ENCODE results near the gene PPP1R12C.
"Not testable (repeated sequence)": the region's sequence is repeated elsewhere in the genome, so short reads cannot be mapped to it uniquely, and the experiment has no call there.

PPP1R12C gene

DNA sequence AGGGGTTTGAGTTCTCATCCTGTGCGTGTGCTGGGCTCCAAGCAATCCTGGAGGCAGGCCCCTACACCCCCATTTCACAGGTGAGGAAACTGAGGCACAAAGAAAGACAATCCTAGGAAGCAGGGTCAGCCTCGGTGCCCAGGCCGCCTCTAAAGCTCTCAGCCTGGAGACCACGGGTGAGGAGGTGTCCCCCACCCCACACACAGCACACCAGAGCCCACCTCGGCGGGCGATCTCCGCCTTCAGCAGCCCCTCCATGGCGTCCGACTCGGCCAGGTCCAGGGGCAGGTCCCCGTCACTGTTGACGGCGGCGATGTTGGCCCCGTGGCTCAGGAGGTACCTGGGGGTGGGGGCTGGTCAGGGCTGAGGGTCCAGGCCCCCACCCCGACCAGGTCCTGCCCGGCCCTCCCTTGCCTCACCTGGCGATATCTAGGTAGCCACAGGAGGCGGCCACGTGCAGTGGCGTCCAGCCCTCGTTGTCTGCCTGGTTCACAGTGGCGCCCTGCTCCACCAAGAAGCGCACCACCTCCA is 5.1 kb downstream of the PPP1R12C start:
- DNase-seq (ENCODE audit: low read depth in 2 of 2) = no peak

DNA sequence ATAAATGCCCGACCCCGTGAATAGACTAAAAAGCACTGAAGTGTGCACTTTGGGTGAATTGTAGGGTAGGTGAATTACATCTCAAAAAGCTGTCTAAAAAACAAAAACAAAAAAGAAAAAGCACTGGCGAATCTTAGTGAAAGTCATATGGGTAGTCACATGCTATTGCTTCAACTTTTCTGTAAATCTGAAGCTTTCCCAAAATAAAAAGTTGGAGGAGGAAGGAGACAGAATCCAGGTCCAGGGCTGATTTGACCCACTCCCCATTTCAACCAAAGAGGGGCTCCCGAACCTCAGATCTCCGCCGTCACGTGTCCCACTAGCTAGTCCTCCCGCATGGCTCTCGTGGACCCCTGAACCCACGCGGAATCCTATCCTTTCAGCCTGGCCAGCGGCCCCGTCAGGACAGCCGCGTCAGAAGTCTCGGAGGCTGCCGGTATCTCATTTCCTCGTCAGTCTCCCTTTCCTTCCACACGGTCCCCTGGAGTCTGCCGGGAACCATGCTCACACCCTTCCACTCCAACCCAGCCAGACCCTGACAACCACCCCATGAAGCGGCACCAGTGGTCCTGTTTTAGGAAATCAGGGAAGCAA is 6.1 kb downstream of the PPP1R12C start:
- DNase-seq (ENCODE audit: low read depth in 2 of 2) = no peak

DNA sequence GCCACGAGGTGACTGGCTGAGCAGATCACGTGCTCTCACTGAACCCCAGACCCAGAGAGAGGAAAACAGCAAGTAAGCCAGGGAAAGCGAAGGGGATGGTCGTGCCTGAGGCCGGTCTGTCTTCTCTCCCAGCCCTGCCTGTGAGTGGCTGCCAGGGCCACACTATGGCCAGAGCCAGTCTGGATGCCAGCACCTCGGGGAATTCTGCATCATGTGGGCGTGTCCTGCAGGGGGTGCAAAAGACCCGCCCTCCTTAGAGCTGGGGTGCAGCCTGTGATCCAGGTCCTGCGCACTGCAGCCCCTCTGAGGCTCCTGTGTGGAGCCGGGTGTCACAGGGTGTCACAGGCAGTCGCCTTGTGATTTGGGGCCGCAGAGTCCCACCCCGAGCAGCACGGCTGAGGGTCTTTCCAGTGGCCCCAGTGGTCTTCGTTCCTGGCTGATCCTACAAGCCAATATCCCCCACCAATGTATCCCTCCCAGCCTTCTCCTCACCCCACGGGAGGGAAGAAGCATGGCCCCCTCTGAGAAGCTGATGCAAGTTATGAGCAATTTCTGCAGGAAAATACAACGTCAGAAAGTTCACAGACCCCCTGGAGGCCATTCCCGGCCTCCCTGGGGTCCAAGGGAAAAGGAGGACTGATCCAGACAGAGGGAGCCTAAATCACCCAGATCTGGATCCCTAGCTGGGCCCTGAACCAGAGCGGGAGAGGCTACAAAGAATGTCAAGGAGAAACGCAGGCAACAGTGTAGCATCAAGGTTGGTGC is 7.7 kb downstream of the PPP1R12C start:
- DNase-seq (ENCODE audit: low read depth in 2 of 2) = no peak

DNA sequence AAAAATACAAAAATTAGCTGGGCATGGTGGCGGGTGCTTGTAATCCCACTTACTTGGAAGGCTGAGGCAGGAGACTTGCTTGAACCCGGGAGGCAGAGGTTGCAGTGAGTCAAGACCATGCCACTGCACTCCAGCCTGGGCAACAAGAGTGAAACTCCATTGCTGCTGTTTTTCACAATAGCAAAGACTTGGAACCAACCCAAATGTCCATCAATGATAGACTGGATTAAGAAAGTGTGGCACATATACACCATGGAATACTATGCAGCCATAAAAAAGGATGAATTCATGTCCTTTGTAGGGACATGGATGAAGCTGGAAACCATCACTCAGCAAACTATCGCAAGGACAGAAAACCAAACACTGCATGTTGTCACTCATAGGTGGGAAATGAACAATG is 10.2 kb downstream of the PPP1R12C start:
- not testable (repeated sequence) for DNase-seq (ENCODE audit: low read depth in 2 of 2)

DNA sequence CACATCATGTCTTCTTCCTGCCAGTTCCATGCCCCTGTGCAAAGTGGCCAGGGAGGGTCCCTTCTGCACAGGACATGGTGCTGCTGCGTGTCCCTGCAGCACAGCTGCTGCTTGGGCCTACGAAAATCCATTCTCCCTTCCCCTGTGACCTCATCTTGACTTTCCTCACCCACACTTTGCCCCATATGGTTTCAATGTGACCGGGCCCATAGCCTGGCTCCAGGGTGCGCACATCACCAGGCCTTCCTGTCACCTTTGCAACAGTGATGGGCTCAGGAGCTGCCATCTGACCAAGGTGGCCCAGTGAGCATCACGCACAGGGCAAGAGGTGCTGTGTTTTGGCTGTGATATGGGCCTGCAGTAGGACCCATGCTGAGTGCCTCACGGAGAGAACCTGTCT is 10.8 kb downstream of the PPP1R12C start:
- DNase-seq (ENCODE audit: low read depth in 2 of 2) = no peak

DNA sequence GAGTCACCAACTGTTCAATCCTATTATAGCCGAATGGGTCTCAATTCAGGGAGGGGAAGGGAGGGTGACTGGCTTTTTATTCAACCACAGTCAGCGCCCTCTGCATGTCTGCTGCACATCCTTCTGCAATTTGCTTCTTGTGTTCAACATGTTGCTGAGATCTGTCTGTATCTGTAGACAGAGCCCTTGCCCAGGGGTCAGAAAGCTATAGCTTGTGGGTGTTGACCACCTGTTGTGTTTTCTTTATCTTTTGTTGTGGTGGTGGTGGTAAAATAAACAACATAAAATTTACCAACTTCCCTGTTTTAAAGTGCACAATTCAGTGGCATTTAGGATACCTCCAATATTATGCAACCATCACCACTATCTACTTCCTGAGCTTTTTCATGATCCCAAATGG is 12.2 kb downstream of the PPP1R12C start:
- DNase-seq (ENCODE audit: low read depth in 2 of 2) = no peak

DNA sequence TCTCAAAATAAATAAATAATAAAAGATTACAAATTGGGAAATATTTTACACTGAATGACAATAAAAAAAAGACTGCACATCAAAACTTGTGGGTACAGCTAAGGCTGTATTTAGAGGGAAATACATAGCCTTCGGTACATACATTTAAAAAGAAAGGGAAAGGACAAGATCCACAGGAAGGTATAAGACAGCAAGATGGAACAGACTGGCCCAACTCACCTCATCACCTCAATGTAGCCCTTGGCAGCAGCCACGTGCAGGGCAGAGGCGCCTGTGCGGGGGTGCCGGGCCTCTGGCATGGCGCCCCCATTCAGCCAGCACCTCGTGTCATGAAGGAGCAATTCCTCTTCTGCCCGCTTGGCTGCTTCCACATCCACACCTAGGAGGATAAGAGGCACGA is 14.2 kb downstream of the PPP1R12C start:
- no peak for DNase-seq (ENCODE audit: low read depth in 2 of 2)

DNA sequence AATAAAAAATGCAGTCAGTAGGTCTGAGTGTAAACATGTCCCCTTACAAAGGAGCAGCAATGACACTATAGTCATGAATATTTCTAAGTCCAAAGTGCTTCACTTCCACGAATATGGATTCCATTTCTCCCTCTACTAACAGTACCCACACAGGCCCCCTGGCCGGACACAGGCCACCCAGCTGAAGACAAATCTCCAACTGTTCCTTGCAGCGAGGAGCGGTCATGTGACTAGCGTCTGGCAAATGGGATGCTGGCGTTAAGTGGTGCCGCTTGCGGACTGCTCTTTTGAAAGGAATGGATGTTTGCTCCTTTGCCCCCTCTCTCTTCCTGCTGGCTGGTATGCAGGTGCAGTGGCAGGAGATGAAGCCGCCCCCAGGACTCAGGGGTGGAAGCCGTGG is 16.2 kb downstream of the PPP1R12C start:
- DNase-seq (ENCODE audit: low read depth in 2 of 2) = no peak

DNA sequence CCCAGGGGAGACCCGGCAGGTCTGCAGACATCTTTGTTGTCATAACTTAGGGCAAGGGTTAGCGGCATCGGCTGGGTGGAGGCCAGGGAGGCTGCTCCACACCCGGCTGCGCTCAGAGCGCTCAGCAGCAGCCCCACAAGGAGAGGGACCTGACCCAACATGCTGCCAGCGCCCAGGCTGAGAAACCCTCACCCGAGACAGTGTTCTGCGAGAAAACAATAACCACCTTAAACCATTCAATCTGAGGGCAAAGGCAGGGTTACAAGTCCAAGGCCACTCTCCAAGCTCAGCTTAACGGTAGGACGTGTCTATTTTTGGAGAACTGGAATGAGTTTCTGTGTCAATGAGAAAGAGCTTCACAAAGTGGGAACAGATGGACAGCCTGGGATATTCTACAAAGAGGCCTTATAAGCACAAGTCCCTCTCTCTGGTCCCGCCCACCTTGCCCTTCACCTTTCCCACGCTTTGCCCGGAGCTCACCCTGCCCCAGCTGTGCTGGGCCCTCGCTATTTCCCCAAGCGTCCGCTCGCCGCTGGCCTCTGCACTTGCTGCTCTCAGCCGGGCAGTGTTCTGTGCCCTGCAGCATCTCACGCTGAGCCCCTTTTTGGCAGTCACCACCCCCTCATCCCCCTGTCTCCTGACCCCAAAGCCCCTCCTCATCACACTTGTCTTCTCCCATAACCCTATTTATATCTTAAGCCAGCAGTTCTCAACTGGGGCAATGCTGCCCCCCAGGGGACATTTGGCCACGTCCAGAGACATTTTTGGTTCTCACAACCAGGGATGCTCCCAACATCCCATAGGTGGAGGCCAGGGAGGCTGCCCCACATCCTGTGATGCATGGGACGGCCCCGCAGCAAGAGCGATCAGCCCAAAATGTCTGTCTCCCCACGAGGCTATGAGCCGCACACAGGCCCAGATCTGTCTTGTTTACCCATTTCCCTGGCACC is 17.6 kb downstream of the PPP1R12C start:
- no peak for DNase-seq (ENCODE audit: low read depth in 2 of 2)

DNA sequence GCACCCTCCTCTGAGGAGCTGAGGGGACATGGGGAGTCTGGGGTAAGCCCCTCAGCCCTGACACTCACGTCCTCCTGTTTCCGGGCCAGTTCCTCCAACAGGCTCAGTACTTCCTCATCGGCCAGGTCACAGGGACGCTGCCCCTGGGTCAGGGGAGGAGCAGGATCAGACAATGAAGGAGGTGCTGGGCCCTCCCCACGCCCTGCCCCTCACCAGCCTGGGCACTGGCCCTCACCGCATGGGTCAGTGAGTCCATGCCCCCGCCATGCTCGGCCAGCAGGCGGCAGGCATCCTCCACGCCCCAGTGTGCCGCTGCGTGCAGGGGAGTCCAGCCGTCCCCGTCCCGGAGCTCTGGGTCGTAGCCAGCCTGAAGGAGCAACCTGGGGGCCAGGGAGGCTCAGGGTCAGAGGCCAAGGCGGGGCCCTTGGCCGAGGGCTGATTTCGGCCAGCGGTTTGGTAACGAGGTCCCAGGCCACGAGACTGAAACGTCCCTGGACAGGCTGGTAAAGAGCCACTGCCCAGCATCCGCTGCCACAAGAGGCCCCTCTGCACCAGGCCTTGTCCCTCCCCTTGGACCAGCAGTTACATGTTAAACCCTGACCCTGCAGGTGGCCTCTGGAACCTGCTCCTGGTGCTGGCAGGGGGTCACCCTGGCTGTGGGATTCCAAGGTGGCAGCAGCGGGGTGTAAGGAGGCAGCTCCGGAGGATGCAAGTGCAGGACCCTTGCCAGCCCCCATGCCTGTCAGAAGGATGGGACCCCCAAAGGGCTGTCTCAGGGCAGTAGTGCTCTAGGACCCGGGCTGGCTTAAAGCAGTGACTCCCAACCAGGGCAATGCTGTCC is 18.5 kb downstream of the PPP1R12C start:
- no peak for DNase-seq (ENCODE audit: low read depth in 2 of 2)

DNA sequence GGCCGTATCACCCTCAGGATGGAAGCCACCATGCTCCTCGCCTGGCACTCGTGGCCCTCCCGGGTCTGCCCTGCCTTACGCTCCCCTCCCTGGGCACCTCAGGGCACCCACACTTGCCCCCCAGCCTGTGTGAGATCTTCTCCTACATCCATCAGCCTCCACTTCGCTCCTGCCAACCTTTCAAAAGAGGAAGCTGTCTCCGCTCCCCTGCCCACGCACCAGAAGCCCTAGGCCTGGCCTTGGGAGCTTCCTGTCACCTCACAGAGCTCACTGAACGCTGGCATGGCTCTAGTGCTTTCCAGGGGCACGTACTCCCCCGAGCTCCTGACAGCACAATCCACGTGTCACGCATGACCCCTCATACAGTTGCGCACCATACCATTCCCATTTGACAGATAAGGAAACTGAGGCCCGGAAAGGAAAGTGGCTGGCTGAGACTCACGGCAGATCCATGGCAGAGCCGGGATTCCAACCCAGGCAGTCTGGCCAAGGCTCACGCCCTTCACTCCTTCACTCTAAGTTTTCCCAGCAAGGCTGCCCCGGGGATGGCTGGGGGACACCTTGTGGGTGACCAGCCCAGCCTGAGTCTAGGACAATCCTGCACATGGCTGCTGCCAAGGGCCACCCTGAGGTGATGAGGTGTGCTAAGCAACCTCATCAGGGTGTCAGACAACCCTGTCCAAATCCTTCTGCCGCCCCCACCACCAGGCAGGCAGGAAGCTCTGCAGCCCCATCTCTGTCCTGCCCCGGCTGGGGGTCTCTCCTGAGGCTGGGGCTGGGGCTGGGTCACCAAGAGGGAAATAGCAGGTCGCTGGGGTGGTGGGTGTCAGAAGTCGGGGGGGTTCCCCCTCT is 19.3 kb downstream of the PPP1R12C start:
- DNase-seq (ENCODE audit: low read depth in 2 of 2) = no peak

DNA sequence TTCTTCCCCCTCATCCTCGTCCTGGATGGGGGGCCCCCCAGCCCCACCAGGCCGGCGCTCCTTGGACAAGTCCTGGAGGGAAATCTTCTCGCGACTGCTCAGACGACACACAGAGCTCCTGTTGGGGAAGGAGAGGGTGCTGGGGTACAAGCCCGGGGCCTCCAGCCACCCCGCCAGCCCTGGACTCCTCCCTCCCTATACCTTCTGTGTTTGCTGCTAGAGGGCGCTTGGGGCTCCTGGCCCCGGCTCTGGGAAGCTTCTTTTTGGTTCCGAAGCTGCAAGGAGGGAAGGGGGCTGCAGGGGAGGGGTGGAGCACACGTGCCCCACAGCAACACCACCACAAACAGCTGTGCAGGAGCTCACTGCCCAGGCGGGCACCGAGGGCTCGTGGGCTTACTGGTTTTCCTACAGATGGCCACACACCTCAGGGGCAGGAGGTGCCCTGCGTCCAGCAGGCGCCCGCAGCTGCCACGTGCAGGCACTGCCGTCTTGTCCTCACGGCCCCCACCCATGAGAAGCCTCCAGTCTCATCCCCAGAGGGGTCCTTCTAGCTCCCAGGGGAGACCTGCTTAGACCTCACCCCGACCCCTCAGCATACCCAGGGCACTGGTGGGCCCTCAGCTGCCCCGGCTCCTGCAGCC is 21.3 kb downstream of the PPP1R12C start:
- no peak for DNase-seq (ENCODE audit: low read depth in 2 of 2)

DNA sequence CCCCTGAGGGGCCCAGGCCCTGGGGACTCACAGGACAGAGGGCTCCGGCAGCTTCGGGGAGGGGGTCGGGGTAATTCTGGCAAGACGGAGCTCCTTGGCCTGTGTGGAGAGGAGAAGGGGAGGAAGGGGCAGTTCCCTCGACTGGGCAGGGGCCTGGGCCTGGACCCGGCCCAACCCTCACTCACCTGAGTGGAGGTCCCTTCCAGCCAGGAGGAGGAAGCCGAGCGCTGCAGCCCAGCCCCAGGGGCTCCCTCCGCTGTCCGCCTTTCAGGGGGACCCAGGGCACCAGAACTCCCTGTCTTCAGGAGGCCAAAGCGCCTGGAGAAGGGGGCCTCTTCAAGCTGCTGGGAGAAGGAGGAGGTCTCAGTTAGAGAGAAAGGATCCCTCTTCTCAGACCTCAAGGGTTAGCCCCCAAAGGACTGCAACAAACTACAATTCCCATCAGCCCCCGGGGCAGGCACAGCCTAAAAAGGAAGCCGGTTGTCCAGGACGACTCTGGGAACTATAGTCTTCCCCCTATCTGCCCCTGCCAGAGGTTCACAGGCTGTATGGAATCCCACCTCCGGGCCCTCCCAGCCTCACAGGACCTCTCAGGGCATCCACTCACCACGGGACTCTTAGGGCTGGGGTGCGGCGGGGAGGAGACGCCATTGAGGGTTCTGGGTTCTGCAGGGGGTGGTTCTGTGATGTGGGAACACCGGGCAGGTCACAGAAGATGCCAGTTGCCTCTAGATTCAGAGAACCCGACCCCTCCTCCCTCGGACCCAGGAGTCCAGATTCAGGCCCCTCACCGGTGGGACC is 22.0 kb downstream of the PPP1R12C start:
- DNase-seq (ENCODE audit: low read depth in 2 of 2) = no peak

DNA sequence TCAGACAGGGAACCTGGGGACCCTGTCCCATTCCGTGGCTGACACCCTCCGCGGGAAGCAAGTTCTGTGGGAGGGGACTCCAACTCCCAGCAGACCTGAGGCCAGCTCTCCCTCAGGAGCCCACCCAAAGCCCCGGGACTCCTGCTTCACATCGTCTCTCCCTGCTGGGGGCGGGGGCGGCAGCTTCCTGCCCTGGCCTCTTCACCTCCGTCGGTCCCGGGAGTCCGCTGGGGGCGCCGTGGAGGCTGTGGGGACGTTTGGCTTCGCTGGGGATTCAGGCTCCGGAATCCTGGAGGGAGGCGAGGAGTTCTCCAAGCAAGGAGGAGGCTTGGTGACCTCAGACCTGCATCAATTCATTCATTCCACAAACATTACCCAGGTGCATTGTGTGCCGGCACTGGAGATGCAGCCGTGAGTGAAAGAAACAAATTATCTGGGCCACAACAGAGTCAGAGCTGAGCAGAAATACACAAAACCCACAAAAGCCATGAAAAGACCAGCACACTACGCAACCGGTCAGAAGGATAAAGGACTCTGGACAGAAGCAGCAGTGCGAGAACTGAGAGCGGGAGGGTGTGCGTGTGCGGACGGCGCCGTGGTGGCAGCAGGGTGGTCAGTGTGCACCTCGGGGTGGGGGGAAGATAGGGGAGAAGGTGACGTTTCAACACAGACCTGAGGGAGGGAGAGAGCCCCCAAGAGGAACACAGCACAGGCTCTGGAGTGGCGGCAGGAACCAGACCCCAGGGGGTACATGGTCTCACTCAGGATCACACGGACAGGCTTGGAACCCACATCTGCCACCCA is 22.8 kb downstream of the PPP1R12C start:
- DNase-seq (ENCODE audit: low read depth in 2 of 2) = no peak

DNA sequence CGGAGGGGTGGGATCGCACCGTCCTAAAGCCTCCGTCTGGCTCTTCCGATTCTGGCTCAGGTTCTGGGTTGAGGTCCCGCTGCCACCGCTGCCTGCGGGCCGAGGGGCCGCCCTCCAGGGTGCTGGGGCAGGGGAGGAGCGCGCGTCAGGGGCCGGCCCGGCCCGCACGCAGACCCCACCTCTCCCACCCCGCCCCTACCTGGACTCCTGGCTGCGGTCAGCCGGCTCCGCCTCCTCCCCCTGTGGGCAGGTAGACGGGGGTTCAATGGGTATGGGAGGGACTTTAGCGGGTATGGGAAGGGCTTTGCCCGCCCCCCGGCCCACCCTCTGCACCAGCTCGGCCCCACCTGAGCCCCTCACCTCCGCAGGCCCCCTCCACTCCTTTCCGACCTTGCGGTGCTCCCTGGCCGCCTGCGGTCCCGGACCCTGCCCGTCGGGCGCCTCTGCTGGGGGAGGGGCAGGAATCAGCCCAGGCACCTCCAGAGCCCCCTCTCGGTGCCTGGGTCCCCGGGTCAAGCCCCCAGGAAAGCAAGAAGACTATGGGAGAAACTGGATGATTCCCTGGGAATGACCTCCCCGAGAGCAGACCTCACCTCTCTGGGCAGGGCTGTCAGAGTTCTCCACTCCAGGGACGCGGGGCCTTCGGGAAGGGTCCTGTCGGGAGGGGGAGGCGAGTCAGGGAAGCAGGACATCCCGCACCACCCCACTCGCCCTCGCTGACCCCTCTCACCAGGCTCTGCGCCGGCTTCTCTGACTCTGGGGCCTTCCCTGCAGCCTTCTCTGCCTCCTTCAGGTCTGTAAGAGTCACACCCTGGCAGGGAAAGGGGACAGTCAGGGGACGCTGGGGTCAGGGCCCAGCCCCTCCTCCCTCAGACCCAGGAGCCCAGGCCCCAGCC is 24.8 kb downstream of the PPP1R12C start:
- no peak for DNase-seq (ENCODE audit: low read depth in 2 of 2)

DNA sequence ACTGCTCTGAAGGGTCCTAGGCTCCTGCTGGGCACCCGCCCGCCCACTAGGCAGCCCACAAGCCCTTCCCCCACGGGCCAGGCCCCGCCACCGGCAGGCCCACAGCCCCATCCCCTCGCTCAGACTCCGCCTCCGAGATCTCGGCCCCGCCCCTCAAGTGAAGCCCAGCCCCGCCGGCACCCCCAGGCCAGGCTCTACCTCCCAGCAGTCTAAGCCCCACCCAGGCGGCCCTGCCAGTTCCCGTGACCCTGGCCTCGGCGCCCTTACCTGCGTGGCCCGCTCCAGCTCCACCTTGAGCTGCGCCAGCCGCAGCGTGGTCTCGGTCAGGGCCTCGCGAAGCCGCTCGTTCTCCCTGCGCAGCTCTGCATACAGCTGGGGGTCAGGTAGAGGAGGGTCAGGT is 25.5 kb downstream of the PPP1R12C start:
- no peak for DNase-seq (ENCODE audit: low read depth in 2 of 2)
